T-cell (primary cell): ENCODE data around the gene EPSTI1. TPM values are rescaled to one million over a fixed set of nuclear protein-coding genes. Genes with fewer than 3 reads are reported as not detected.

Source experiments
- ATAC-seq, 4 experiments: fragments of 200-7000 bp in 3 of 4; fragments of 150-1000 bp in 1 of 4; cut with Tn5 transposase; replicated peaks in 1 of 4; 1 replicate in 3 of 4; 2 replicates in 1 of 4; pipeline ENCODE4 v1.10.0; 2021; ENCODE audit warnings: moderate library complexity in 3 of 4, mild to moderate bottlenecking in 2 of 4, moderate number of reproducible peaks in 1 of 4
- CTCF ChIA-PET, 2 donors: fragments of 300-600 bp; sonication (Branson Sonifier 250); formaldehyde crosslinking; loops; one replicate each; lab custom pipeline; 2022; ENCODE audit warnings: antibody characterized with exemption in 2 of 2; lab: Charles Lee
- POLR2A ChIA-PET, 2 donors: fragments of 300-600 bp; sonication (Branson Sonifier 250); formaldehyde crosslinking; loops; one replicate each; lab custom pipeline; 2022; ENCODE audit warnings: antibody characterized with exemption in 2 of 2; lab: Charles Lee
- DNase-seq, 35 experiments: peaks; one replicate each; pipeline versions ENCODE4 v3.0.0 to v3.0.0-alpha.2; 2013 to 2023
- H3K27ac ChIP-seq: one replicate; pipeline ENCODE4 v1.5.1; 2013; ENCODE audit warnings: low read length
- H3K27me3 ChIP-seq, 2 experiments: replicated peaks in 1 of 2; 1 replicate in 1 of 2; 2 replicates in 1 of 2; pipeline versions ENCODE4 v1.6.1 to v1.7.0; 2013; ENCODE audit warnings: low read length in 1 of 2, mixed read lengths in 1 of 2; ENCODE audit not compliant: control insufficient read depth in 2 of 2, insufficient read depth in 2 of 2; ENCODE audit errors: extremely low read depth in 1 of 2
- H3K36me3 ChIP-seq, 2 donors: 1 replicate in 1 of 2; 2 replicates in 1 of 2; pipeline versions ENCODE4 v1.6.1 to v1.7.0; 2013; ENCODE audit warnings: low read length in 1 of 2; ENCODE audit not compliant: control insufficient read depth in 2 of 2, insufficient read depth in 1 of 2; ENCODE audit errors: extremely low read depth in 1 of 2
- H3K4me1 ChIP-seq, 2 experiments: 1 replicate in 1 of 2; 2 replicates in 1 of 2; pipeline versions ENCODE4 v1.6.1 to v1.7.0; 2013; ENCODE audit warnings: low read length in 2 of 2, mixed read lengths in 1 of 2; ENCODE audit not compliant: insufficient read depth in 2 of 2, control insufficient read depth in 1 of 2; ENCODE audit errors: extremely low read depth in 1 of 2
- H3K4me3 ChIP-seq, 2 donors: 1 replicate in 1 of 2; 2 replicates in 1 of 2; pipeline versions ENCODE4 v1.5.1 to v1.7.0; 2013; ENCODE audit warnings: mild to moderate bottlenecking in 2 of 2, low read length in 1 of 2, moderate library complexity in 1 of 2; ENCODE audit not compliant: control insufficient read depth in 1 of 2; ENCODE audit errors: extremely low read depth in 1 of 2
- H3K9me3 ChIP-seq: 2 replicates; pipeline ENCODE4 v1.7.0; 2013
- H3K27ac Mint-ChIP-seq, 2 donors: one replicate each; pipeline ENCODE4 v1.8.0; 2020 to 2021; ENCODE audit warnings: mild to moderate bottlenecking in 2 of 2, mixed read lengths in 2 of 2
- H3K27me3 Mint-ChIP-seq, 2 donors: one replicate each; pipeline ENCODE4 v1.8.0; 2021 to 2022; ENCODE audit warnings: mixed read lengths in 2 of 2
- H3K36me3 Mint-ChIP-seq: one replicate; pipeline ENCODE4 v1.8.0; 2021; ENCODE audit warnings: mixed read lengths
- H3K4me1 Mint-ChIP-seq, 3 donors: one replicate each; pipeline ENCODE4 v1.8.0; 2020 to 2022; ENCODE audit warnings: mixed read lengths in 3 of 3, mild to moderate bottlenecking in 1 of 3
- H3K4me3 Mint-ChIP-seq, 3 donors: one replicate each; pipeline ENCODE4 v1.8.0; 2020 to 2022; ENCODE audit warnings: mild to moderate bottlenecking in 3 of 3, mixed read lengths in 3 of 3, moderate library complexity in 3 of 3
- H3K9me3 Mint-ChIP-seq, 3 donors: one replicate each; pipeline ENCODE4 v1.8.0; 2020 to 2022; ENCODE audit warnings: mixed read lengths in 3 of 3
- WGBS: methylation state at CpG from one replicate; pipeline ENCODE4 v1.1.5; 2013; ENCODE audit warnings: missing lambda C conversion rate; ENCODE audit not compliant: insufficient coverage; 5-methylcytosine and 5-hydroxymethylcytosine counted together
- total RNA-seq, 35 experiments: library from RNA in 6 of 35; stranded (reverse) in 6 of 35; fragments of 120-200 nt in 1 of 35; gene quantifications; one replicate each; pipeline versions ENCODE4 v1.2.1 to v1.2.4 and lab custom pipeline; 2013 to 2026

The EPSTI1 gene
- total RNA-seq, 5 donors from 2014 or later (not counting 1 experiment from before 2014, with no cell fraction given) = 15.3 to 29.9 (median 28.5) TPM

DNA sequence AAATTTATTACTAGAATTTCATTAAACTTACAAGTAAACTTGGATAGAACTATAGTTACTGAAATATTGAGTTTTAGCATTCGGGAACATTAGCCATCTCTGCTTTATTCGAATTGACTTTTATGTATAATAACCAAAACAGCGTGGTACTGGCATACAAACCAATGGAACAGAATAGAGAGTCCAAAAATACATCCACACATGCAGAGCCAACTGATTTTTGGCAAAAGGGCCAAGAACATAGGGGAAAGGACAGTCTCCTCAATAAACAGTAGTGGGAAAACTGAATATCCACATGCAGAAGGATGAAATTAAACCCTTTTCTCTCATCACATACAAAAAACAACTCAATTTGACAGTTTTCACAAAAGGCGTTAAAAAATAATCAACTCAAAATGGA lies 84.3 kb downstream of the EPSTI1 start:
- Mint-ChIP-seq H3K4me3 (no peak overlapping the region), H3K4me1 (no peaks in the 10 kb centered on the region), H3K9me3 (no peaks in the 10 kb centered on the region), H3K27ac (no peak overlapping the region), H3K36me3 (peaks cover 66% of the 10 kb centered on the region), H3K27me3 (no peaks in the 10 kb centered on the region)
- Histone ChIP-seq H3K36me3 (peaks cover 5 to 28% of the 10 kb centered on the region in 2 donors), H3K27ac (no peak overlapping the region), H3K27me3 (no peaks in the 10 kb centered on the region), H3K4me1 (no peaks in the 10 kb centered on the region), H3K4me3 (no peak overlapping the region), H3K9me3 (no peaks in the 10 kb centered on the region)
- ATAC-seq (no peak), DNase-seq (no peak)
- ChIA-PET POLR2A (no interaction called here), CTCF (no interaction called here)
- 80% methylated on average over 1 of the region's 4 CpGs for WGBS

DNA sequence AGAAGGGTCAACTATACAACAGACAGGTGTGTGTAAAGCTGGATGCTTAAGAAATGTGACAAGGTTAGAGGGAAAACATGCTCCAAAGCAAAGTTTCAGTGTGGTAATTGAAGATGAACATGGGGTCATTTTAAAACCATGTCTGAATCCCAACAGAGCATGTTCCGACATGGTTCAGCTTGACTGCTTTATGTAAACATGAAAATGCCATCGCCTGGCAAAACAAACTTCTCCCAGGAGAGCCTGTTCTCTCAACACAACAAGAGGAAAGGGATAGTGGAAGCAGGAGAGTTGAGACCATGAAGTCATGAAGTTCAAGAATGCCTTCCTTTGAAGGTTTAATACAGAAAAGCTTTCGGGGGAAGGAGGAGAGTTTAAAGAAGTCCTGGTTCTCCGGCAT lies 85.8 kb downstream of the EPSTI1 start:
- Histone ChIP-seq H3K4me3 (no peak overlapping the region), H3K9me3 (no peaks in the 10 kb centered on the region), H3K4me1 (no peaks in the 10 kb centered on the region), H3K27me3 (no peaks in the 10 kb centered on the region), H3K27ac (no peak overlapping the region), H3K36me3 (peaks cover 5 to 27% of the 10 kb centered on the region in 2 donors)
- no peaks in the 10 kb centered on the region for H3K4me1 Mint-ChIP-seq
- no peaks in the 10 kb centered on the region for H3K27me3 Mint-ChIP-seq
- DNase-seq (no peak), ATAC-seq (no peak)
- H3K27ac Mint-ChIP-seq = no peak overlapping the region
- no CpG with 5 or more reads among the region's 4 CpGs for WGBS
- ChIA-PET POLR2A (interaction anchor here in 1 of 2 donors (0.6 kb wide), 1 partner anchor 825 kb away, joined by 3 read pairs; no protein-coding TSS in a partner anchor), CTCF (interaction anchor here in 1 of 2 donors (1.1 kb wide), 1 partner anchor 8 kb away, joined by 3 read pairs; no protein-coding TSS in a partner anchor)
- H3K9me3 Mint-ChIP-seq = no peaks in the 10 kb centered on the region
- H3K36me3 Mint-ChIP-seq = peaks cover 67% of the 10 kb centered on the region
- no peak overlapping the region for H3K4me3 Mint-ChIP-seq

DNA sequence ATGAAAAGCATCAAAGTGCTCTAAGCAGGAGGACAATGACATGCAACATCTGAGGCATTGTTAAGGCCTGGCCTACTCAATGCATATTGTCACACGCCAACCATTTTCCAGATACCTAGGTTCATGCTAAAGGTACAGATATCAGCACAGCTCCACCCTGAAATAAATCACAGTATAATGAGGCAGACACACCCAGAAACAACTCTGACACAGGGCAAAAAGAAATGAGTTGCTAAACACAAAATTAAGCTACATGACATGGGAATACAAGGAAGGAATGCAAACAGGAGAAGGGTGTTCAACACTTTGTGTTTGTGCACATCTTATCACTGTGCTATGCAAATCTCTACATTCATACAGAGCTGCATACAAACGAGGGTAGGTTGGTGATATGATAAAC lies 86.5 kb downstream of the EPSTI1 start:
- Histone ChIP-seq H3K4me1 (no peaks in the 10 kb centered on the region), H3K27ac (no peak overlapping the region), H3K27me3 (no peaks in the 10 kb centered on the region), H3K36me3 (peaks cover 5 to 25% of the 10 kb centered on the region in 2 donors), H3K4me3 (no peak overlapping the region), H3K9me3 (no peaks in the 10 kb centered on the region)
- H3K27me3 Mint-ChIP-seq = no peaks in the 10 kb centered on the region
- no peak for DNase-seq
- ChIA-PET CTCF (interaction anchor here in 1 of 2 donors (0.6 kb wide), 1 partner anchor 376 kb away, joined by 3 read pairs; no protein-coding TSS in a partner anchor), POLR2A (interaction anchor here in 1 of 2 donors (0.6 kb wide), 1 partner anchor 826 kb away, joined by 3 read pairs; no protein-coding TSS in a partner anchor)
- no peak for ATAC-seq
- no peak overlapping the region for H3K27ac Mint-ChIP-seq
- H3K4me1 Mint-ChIP-seq = no peaks in the 10 kb centered on the region
- no peak overlapping the region for H3K4me3 Mint-ChIP-seq
- H3K36me3 Mint-ChIP-seq = peaks cover 66% of the 10 kb centered on the region
- H3K9me3 Mint-ChIP-seq = no peaks in the 10 kb centered on the region
- 100% methylated on average over 1 of the region's 2 CpGs for WGBS

DNA sequence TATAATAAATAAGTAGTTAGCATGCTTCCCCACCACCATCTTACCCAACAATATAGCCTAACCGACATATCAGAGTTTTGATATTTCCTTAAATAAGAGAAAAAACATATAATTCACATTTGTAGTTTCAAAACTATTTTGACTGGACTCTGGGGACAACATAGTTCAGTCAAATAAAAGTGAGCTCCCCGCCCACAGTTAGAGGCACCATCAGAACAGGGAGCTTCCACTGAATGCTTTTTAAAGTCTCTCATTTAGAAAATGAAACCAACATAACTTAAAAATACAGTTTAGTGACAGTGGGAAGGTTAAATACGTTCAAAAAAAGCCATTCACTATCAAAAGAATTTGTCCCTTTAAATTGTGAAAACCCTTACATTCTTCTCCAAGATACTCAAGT lies 92.8 kb downstream of the EPSTI1 start:
- Histone ChIP-seq H3K27me3 (no peaks in the 10 kb centered on the region), H3K27ac (no peak overlapping the region), H3K36me3 (peaks cover 4 to 26% of the 10 kb centered on the region in 2 donors), H3K4me3 (no peak overlapping the region), H3K4me1 (no peaks in the 10 kb centered on the region), H3K9me3 (no peaks in the 10 kb centered on the region)
- ChIA-PET POLR2A (no interaction called here), CTCF (no interaction called here)
- H3K36me3 Mint-ChIP-seq = peaks cover 70% of the 10 kb centered on the region
- H3K27ac Mint-ChIP-seq = no peak overlapping the region
- ATAC-seq = no peak
- H3K27me3 Mint-ChIP-seq = no peaks in the 10 kb centered on the region
- DNase-seq = no peak
- no peak overlapping the region for H3K4me3 Mint-ChIP-seq
- no CpG with 5 or more reads among the region's 3 CpGs for WGBS
- peaks cover 0 to 6% (median 0%) of the 10 kb centered on the region in 3 donors for H3K4me1 Mint-ChIP-seq
- no peaks in the 10 kb centered on the region for H3K9me3 Mint-ChIP-seq

DNA sequence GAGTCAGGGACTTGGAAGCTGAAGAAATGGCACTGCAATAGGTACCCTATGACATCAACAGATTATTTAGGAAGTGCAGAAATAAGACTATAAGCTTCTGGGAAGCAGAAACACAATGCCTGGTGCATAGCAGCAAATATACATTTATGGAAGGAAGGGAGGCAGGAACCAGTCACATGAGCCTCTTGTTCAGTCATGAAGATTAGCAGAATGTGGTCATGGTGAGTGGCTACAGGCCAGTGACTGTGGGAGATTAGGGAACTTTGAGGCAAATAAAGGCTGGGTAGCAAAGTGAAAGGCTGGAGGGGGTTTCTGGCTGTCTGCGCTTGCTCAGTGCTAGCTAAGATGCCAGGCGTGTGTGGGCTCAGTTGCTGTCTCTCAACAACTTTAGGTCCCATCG lies 96.3 kb downstream of the EPSTI1 start:
- H3K4me3 Mint-ChIP-seq = no peak overlapping the region
- ChIA-PET CTCF (interaction anchor here in 1 of 2 donors (0.6 kb wide), 1 partner anchor 76 kb away, joined by 3 read pairs; no protein-coding TSS in a partner anchor), POLR2A (no interaction called here)
- H3K27ac Mint-ChIP-seq = no peak overlapping the region
- H3K4me1 Mint-ChIP-seq = peaks cover 0 to 6% (median 0%) of the 10 kb centered on the region in 3 donors
- peaks cover 47% of the 10 kb centered on the region for H3K36me3 Mint-ChIP-seq
- DNase-seq (no peak), ATAC-seq (no peak)
- H3K36me3 ChIP-seq = peaks cover 4 to 51% of the 10 kb centered on the region in 2 donors
- H3K4me3 ChIP-seq = no peak overlapping the region
- no peaks in the 10 kb centered on the region for H3K4me1 ChIP-seq
- WGBS = 100% methylated on average over 3 of the region's 3 CpGs
- no peaks in the 10 kb centered on the region for H3K27me3 ChIP-seq
- H3K27me3 Mint-ChIP-seq = no peaks in the 10 kb centered on the region
- no peaks in the 10 kb centered on the region for H3K9me3 ChIP-seq
- H3K9me3 Mint-ChIP-seq = no peaks in the 10 kb centered on the region
- H3K27ac ChIP-seq = no peak overlapping the region

DNA sequence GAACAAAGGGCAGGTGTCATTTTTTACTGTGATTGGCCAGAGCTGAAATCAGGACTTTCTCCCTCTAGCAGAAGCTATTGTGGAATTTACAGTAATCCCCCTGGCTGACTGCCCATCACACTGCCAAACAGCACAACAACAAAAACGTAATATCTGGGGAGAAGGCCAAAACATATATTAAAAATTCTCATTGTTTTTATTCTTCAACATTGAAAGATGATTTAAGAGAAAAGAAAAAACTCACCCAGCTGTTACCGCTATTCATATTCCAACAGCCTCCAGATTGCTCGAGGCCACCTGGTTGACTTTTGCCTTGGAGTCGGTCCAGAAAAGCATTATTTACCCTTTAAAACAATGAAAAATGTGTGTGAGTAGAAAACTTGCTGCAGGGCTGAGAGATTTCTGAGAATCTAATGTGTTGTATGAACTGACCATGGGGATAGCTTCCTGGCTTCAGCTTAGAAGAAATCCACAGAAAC lies 97.2 kb downstream of the EPSTI1 start:
- Histone ChIP-seq H3K27me3 (no peaks in the 10 kb centered on the region), H3K9me3 (no peaks in the 10 kb centered on the region), H3K4me3 (no peak overlapping the region), H3K4me1 (no peaks in the 10 kb centered on the region), H3K36me3 (peaks cover 4 to 51% of the 10 kb centered on the region in 2 donors), H3K27ac (no peak overlapping the region)
- peaks cover 0 to 6% (median 0%) of the 10 kb centered on the region in 3 donors for H3K4me1 Mint-ChIP-seq
- no CpG with 5 or more reads among the region's 4 CpGs for WGBS
- DNase-seq (no peak), ATAC-seq (no peak)
- no peaks in the 10 kb centered on the region for H3K9me3 Mint-ChIP-seq
- ChIA-PET POLR2A (interaction anchor here in 1 of 2 donors (0.5 kb wide), 1 partner anchor 14 kb away, joined by 6 read pairs; no protein-coding TSS in a partner anchor), CTCF (no interaction called here)
- H3K27me3 Mint-ChIP-seq = no peaks in the 10 kb centered on the region
- no peak overlapping the region for H3K4me3 Mint-ChIP-seq
- H3K27ac Mint-ChIP-seq = no peak overlapping the region
- H3K36me3 Mint-ChIP-seq = peaks cover 40% of the 10 kb centered on the region
